Smooth muscle cell (in vitro differentiated cells): ENCODE data around the gene KIAA0753. TPM values are rescaled to one million over a fixed set of nuclear protein-coding genes. Genes with fewer than 3 reads are reported as not detected.

Experiments
- DNase-seq: peaks from one replicate; lab custom pipeline; 2025; ENCODE audit not compliant: unreplicated experiment; lab: John Stamatoyannopoulos, UW
- H2AFZ ChIP-seq: fragments of 200-600 bp; sonication (generic); 2 replicates; pipeline ENCODE4 v1.6.0; 2016; ENCODE audit warnings: antibody characterized with exemption, low read depth, mild to moderate bottlenecking
- H3F3A ChIP-seq: fragments of 200-600 bp; sonication (generic); 2 replicates; pipeline ENCODE4 v1.6.0; 2017; ENCODE audit warnings: antibody characterized with exemption, low read depth
- H3K27ac ChIP-seq: fragments of 200-600 bp; sonication (generic); 2 replicates; pipeline ENCODE4 v1.5.1; 2016; ENCODE audit warnings: low read depth, mild to moderate bottlenecking
- H3K27me3 ChIP-seq: fragments of 200-600 bp; sonication (generic); 2 replicates; pipeline ENCODE4 v1.6.1; 2016; ENCODE audit warnings: low read depth, mild to moderate bottlenecking
- H3K36me3 ChIP-seq: fragments of 200-600 bp; sonication (generic); 2 replicates; pipeline ENCODE4 v1.5.1; 2016; ENCODE audit warnings: low read depth
- H3K4me1 ChIP-seq: fragments of 200-600 bp; sonication (generic); 2 replicates; pipeline ENCODE4 v1.5.1; 2016; ENCODE audit warnings: low read depth
- H3K4me2 ChIP-seq: fragments of 200-600 bp; sonication (generic); 2 replicates; pipeline ENCODE4 v1.6.0; 2016; ENCODE audit warnings: mild to moderate bottlenecking
- H3K4me3 ChIP-seq: fragments of 200-600 bp; sonication (generic); 2 replicates; pipeline ENCODE4 v1.5.1; 2016; ENCODE audit warnings: mild to moderate bottlenecking
- H3K79me2 ChIP-seq: fragments of 200-600 bp; sonication (generic); 2 replicates; pipeline ENCODE4 v1.6.0; 2016; ENCODE audit warnings: low read depth, mild to moderate bottlenecking
- H3K9ac ChIP-seq: fragments of 200-600 bp; sonication (generic); 2 replicates; pipeline ENCODE4 v1.6.0; 2016; ENCODE audit warnings: low read depth
- H3K9me3 ChIP-seq: fragments of 200-600 bp; sonication (generic); replicated peaks from 2 replicates; pipeline ENCODE4 v1.5.1; 2016; ENCODE audit warnings: low read depth
- H4K20me1 ChIP-seq: fragments of 200-600 bp; sonication (generic); 2 replicates; pipeline ENCODE4 v1.6.0; 2016; ENCODE audit warnings: low read depth
- CTCF ChIP-seq: fragments of 200-600 bp; sonication (generic); IDR thresholded peaks from 2 replicates; pipeline ENCODE4 v1.5.1; 2017; ENCODE audit warnings: borderline replicate concordance, mild to moderate bottlenecking, antibody characterized with exemption; ENCODE audit not compliant: insufficient read depth, poor library complexity, severe bottlenecking
- WGBS: methylation state at CpG from one replicate; pipeline ENCODE4 v1.1.7; 2016; ENCODE audit warnings: low lambda C conversion rate; 5-methylcytosine and 5-hydroxymethylcytosine counted together
- polyA plus RNA-seq: library from polyadenylated mRNA; unstranded; fragments of >200 nt; fragmentation: Nextera tagmentation; extraction: Ambion mirVana; gene quantifications from 2 replicates; pipeline ENCODE4 v1.2.1, GENCODE V29; 2016
- total RNA-seq: library from RNA; depleted of rRNA; stranded (reverse); fragments of >200 nt; gene quantifications from 2 replicates; pipeline ENCODE4 v1.2.3, GENCODE V29; 2014

Gene KIAA0753
- total and polyA plus RNA-seq, 2 experiments from 2014 or later = 4.9 to 15.0 TPM

GRCh38 chr17:6632530-6632929 is 8.0 kb downstream of the KIAA0753 start:
- no peak overlapping the region for H3K27ac ChIP-seq
- no peaks in the 10 kb centered on the region for H3K4me1 ChIP-seq
- DNase-seq = no peak
- H2AFZ ChIP-seq = no peak overlapping the region
- H3K4me3 ChIP-seq = no peak overlapping the region
- peaks cover 47% of the 10 kb centered on the region for H4K20me1 ChIP-seq
- H3K4me2 ChIP-seq = no peak overlapping the region
- no peaks in the 10 kb centered on the region for H3K27me3 ChIP-seq
- no peak overlapping the region for H3K9ac ChIP-seq
- peaks cover 14% of the 10 kb centered on the region for H3K79me2 ChIP-seq
- TF ChIP-seq CTCF = no peak
- peaks cover 33% of the 10 kb centered on the region for H3K36me3 ChIP-seq
- no peaks in the 10 kb centered on the region for H3F3A ChIP-seq
- H3K9me3 ChIP-seq = no peaks in the 10 kb centered on the region

- Histone ChIP-seq H2AFZ (no peak overlapping the region), H3K4me2 (no peak overlapping the region), H3K4me1 (no peaks in the 10 kb centered on the region), H3K9ac (no peak overlapping the region), H3K9me3 (no peaks in the 10 kb centered on the region), H3K4me3 (no peak overlapping the region), H3F3A (no peaks in the 10 kb centered on the region), H4K20me1 (peaks cover 53% of the 10 kb centered on the region), H3K36me3 (peaks cover 45% of the 10 kb centered on the region), H3K27me3 (no peaks in the 10 kb centered on the region), H3K27ac (no peak overlapping the region), H3K79me2 (peaks cover 28% of the 10 kb centered on the region)
- no peak for DNase-seq
- TF ChIP-seq CTCF = no peak
- 100% methylated on average over 1 of the region's 1 CpG for WGBS
Observed at GRCh38 chr17:6630390-6630789, 10.1 kb downstream of the KIAA0753 start.

GRCh38 chr17:6627019-6627418 is 13.5 kb downstream of the KIAA0753 start:
- DNase-seq = no peak
- H3K4me2 ChIP-seq = no peak overlapping the region
- H2AFZ ChIP-seq = no peak overlapping the region
- no peak overlapping the region for H3K9ac ChIP-seq
- H3K27me3 ChIP-seq = no peaks in the 10 kb centered on the region
- peaks cover 59% of the 10 kb centered on the region for H4K20me1 ChIP-seq
- no peak overlapping the region for H3K27ac ChIP-seq
- no peaks in the 10 kb centered on the region for H3K4me1 ChIP-seq
- H3K36me3 ChIP-seq = peaks cover 30% of the 10 kb centered on the region
- no peaks in the 10 kb centered on the region for H3F3A ChIP-seq
- peaks cover 27% of the 10 kb centered on the region for H3K79me2 ChIP-seq
- WGBS = 58% methylated on average over 1 of the region's 1 CpG
- TF ChIP-seq CTCF = no peak
- no peak overlapping the region for H3K4me3 ChIP-seq
- H3K9me3 ChIP-seq = no peaks in the 10 kb centered on the region

GRCh38 chr17:6626616-6627015 is 13.9 kb downstream of the KIAA0753 start:
- WGBS = 99% methylated on average over 6 of the region's 6 CpGs
- H3K36me3 ChIP-seq = peaks cover 34% of the 10 kb centered on the region

More at GRCh38 chr17:6626616-6627015, 13.9 kb downstream of the KIAA0753 start:
- no peak overlapping the region for H3K9ac ChIP-seq
- no peak overlapping the region for H2AFZ ChIP-seq
- H3K9me3 ChIP-seq = no peaks in the 10 kb centered on the region
- peaks cover 59% of the 10 kb centered on the region for H4K20me1 ChIP-seq
- DNase-seq = no peak
- H3K4me2 ChIP-seq = no peak overlapping the region
- H3K4me1 ChIP-seq = no peaks in the 10 kb centered on the region
- no peaks in the 10 kb centered on the region for H3F3A ChIP-seq
- H3K4me3 ChIP-seq = no peak overlapping the region
- no peak for TF ChIP-seq CTCF
- H3K27me3 ChIP-seq = no peaks in the 10 kb centered on the region
- H3K27ac ChIP-seq = no peak overlapping the region
- peaks cover 23% of the 10 kb centered on the region for H3K79me2 ChIP-seq
